ENCODE measurements around the gene GATB. TPM values are rescaled to one million over a fixed set of nuclear protein-coding genes. Genes with fewer than 3 reads are reported as not detected.

The GATB gene
- total and polyA plus RNA-seq, 2 of the 4 experiments (the other 2 are of a cell fraction): 18.7 to 20.3 TPM

- Histone ChIP-seq H3K56ac (ENCODE audit: extremely low read depth, insufficient read depth, low read length) (no peak overlapping the region), H2BK15ac (ENCODE audit: low read depth, low read length) (no peak overlapping the region; the same call in 2 of the 3 replicates), H2AFZ (replicated peaks; ENCODE audit: low read length, poor library complexity) (no peak overlapping the region), H3K14ac (replicated peaks; ENCODE audit: low read depth, low read length) (no peak overlapping the region), H2BK20ac (ENCODE audit: low read depth, low read length) (no peak overlapping the region), H2AK9ac (replicated peaks; ENCODE audit: low read depth, low read length, poor library complexity) (no peak overlapping the region), H2BK120ac (ENCODE audit: low read depth, low read length) (no peak overlapping the region), H2BK5ac (ENCODE audit: low read depth, low read length, poor library complexity, severe bottlenecking) (no peak overlapping the region), H3K79me1 (ENCODE audit: low read depth in 1 of 2, low read length in 2 of 2) (no peaks in the 10 kb centered on the region), H3K27ac (ENCODE audit: insufficient read depth, low read length) (no peak overlapping the region), H2AK5ac (ENCODE audit: low read depth, low read length) (no peak overlapping the region), H3K4me3 (ENCODE audit: insufficient read depth, low read depth, low read length) (no peak overlapping the region), H3K18ac (ENCODE audit: low read depth, low read length) (no peak overlapping the region), H3K36me3 (ENCODE audit: control insufficient read depth, insufficient read depth, low read length) (no peaks in the 10 kb centered on the region), H3K4ac (ENCODE audit: low read depth, low read length) (no peak overlapping the region), H3K4me1 (ENCODE audit: control insufficient read depth, insufficient read depth, low read length) (peaks cover 4% of the 10 kb centered on the region; the same call in 1 of the 2 replicates), H3K9me1 (ENCODE audit: insufficient read depth, low read length) (no peaks in the 10 kb centered on the region; the same call in 1 of the 2 replicates), H3K9ac (ENCODE audit: low read depth, low read length) (no peak overlapping the region), H3K23ac (ENCODE audit: low read depth, low read length) (no peak overlapping the region), H3K9me3 (ENCODE audit: control insufficient read depth, insufficient read depth, low read length) (no peaks in the 10 kb centered on the region), H4K91ac (ENCODE audit: insufficient read depth, low read depth, low read length) (no peak overlapping the region), H3K27me3 (ENCODE audit: control insufficient read depth, insufficient read depth, low read length) (no peaks in the 10 kb centered on the region), H4K5ac (ENCODE audit: low read depth, low read length) (no peak overlapping the region), H4K20me1 (ENCODE audit: insufficient read depth, low read length) (no peaks in the 10 kb centered on the region), H3K4me2 (ENCODE audit: low read depth, low read length) (no peak overlapping the region), H4K8ac (ENCODE audit: low read depth in 2 of 2, low read length in 2 of 2) (no peak overlapping the region)
- ATAC-seq (ENCODE audit: low read depth) (no peak), DNase-seq (no peak)
- BruUV-seq (replicated peaks): no TSS peak
- ChIA-PET POLR2A (ENCODE audit: unreplicated experiment) (no interaction called here), CTCF (no interaction called here)
- TF ChIP-seq RCOR1 (IDR thresholded peaks at IDR 0.05; ENCODE audit: insufficient replicate concordance, low read length) (no peak), SMC3 (IDR thresholded peaks at IDR 0.05; ENCODE audit: low read depth, low read length) (no peak), MXI1 (IDR thresholded peaks at IDR 0.05; ENCODE audit: borderline replicate concordance, low read depth, low read length) (no peak), CEBPB (IDR thresholded peaks at IDR 0.05; ENCODE audit: low read depth, low read length) (no peak), MAZ (IDR thresholded peaks at IDR 0.05; ENCODE audit: borderline replicate concordance, low read depth, low read length) (no peak), ELK1 (IDR thresholded peaks at IDR 0.05; ENCODE audit: borderline replicate concordance, low read depth, low read length) (no peak), RAD21 (IDR thresholded peaks at IDR 0.05; ENCODE audit: low read length) (no peak), NFE2L2 (IDR thresholded peaks at IDR 0.05; ENCODE audit: low read depth, low read length) (no peak), POLR2A (IDR thresholded peaks at IDR 0.05; ENCODE audit: low read depth, low read length) (no peak), RFX5 (IDR thresholded peaks at IDR 0.05; ENCODE audit: low read depth, low read length) (no peak), CHD1 (IDR thresholded peaks at IDR 0.05; ENCODE audit: low read depth, low read length) (no peak), CTCF (conservative IDR thresholded peaks at IDR 0.05; ENCODE audit: low read depth, low read length) (no peak), MAFK (IDR thresholded peaks at IDR 0.05; ENCODE audit: low read depth, low read length) (no peak)
- TF ChIP-seq, protein P1, sequence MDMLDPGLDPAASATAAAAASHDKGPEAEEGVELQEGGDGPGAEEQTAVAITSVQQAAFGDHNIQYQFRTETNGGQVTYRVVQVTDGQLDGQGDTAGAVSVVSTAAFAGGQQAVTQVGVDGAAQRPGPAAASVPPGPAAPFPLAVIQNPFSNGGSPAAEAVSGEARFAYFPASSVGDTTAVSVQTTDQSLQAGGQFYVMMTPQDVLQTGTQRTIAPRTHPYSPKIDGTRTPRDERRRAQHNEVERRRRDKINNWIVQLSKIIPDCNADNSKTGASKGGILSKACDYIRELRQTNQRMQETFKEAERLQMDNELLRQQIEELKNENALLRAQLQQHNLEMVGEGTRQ (IDR thresholded peaks at IDR 0.05; ENCODE audit: low read depth, low read length): no peak
- no CpG with 5 or more reads among the region's 12 CpGs for WGBS, 2 experiments (ENCODE audit: extremely low coverage in 2 of 2, insufficient read length in 1 of 2)
- intact Hi-C loops (cut with micrococcal nuclease) (no loop called here), in situ Hi-C loops (cut with MboI; ENCODE audit: low sequenced_read_pairs) (no loop called here), dilution Hi-C loops (cut with HindIII; ENCODE audit: low sequenced_read_pairs, unreplicated experiment) (no loop called here)
Observed at GRCh38 chr4:151673908-151674520, 86.8 kb downstream of the GATB start.

Measured in IMR-90 (cell line).